Activated gamma-delta T cell treated with anti-CD3 and anti-CD28 coated beads, Interleukin-2, amount 50 U/mL, for 16 hours (primary cell): ENCODE measurements around the gene PI4KB.
"Not testable (repeated sequence)": the region's sequence is repeated elsewhere in the genome, so short reads cannot be mapped to it uniquely, and the experiment has no call there.

Source experiments
- DNase-seq: peaks from one replicate; pipeline ENCODE4 v3.0.0-alpha.2; 2020; ENCODE audit warnings: low read depth

The PI4KB gene

GRCh38 chr1:151281225-151281968, 45.8 kb downstream of the PI4KB start:
- peak; percentile 95 for DNase-seq

- no peak for DNase-seq
These were observed 50.0 kb downstream of the PI4KB start for GRCh38 chr1:151277249-151277648.

- DNase-seq: not testable (repeated sequence)
These were observed 51.9 kb downstream of the PI4KB start for GRCh38 chr1:151275341-151275740.

- DNase-seq: no peak
These were observed 53.2 kb downstream of the PI4KB start for GRCh38 chr1:151273924-151274466.

GRCh38 chr1:151267760-151268159, 59.5 kb downstream of the PI4KB start:
- no peak for DNase-seq

- no peak for DNase-seq
These were observed 60.4 kb downstream of the PI4KB start for GRCh38 chr1:151266821-151267220.

- no peak for DNase-seq
These were observed 60.9 kb downstream of the PI4KB start for GRCh38 chr1:151266315-151266714.

- DNase-seq: no peak
These were observed 61.6 kb downstream of the PI4KB start for GRCh38 chr1:151265446-151266236.

GRCh38 chr1:151259351-151259750, 67.9 kb downstream of the PI4KB start:
- DNase-seq: no peak

- DNase-seq: no peak
These were observed 71.8 kb downstream of the PI4KB start for GRCh38 chr1:151255381-151255780.

- peak; percentile 86 for DNase-seq
These were observed 72.7 kb downstream of the PI4KB start, which contains the start of gene PSMD4 for GRCh38 chr1:151254217-151255213. PSMD4 (plus strand) TSS chr1:151254734; CDS start chr1:151254783, 49 bp downstream.

GRCh38 chr1:151251656-151252470, 75.4 kb downstream of the PI4KB start:
- peak; percentile 37 for DNase-seq

GRCh38 chr1:151246786-151247185, 80.4 kb downstream of the PI4KB start:
- no peak for DNase-seq

GRCh38 chr1:151243683-151244216, 83.5 kb downstream of the PI4KB start:
- DNase-seq: no peak

GRCh38 chr1:151242442-151242841, 84.8 kb downstream of the PI4KB start:
- no peak for DNase-seq
